AG04450 (cell line): Measurements from ENCODE around the gene SH3RF3. TPM values are rescaled to one million over a fixed set of nuclear protein-coding genes. Genes with fewer than 3 reads are reported as not detected.

ENCODE experiments used
- CTCF ChIA-PET: fragments of 300-600, 350-600 bp; formaldehyde crosslinking; extraction: SDS; loops from one replicate; lab custom pipeline; 2022; ENCODE audit warnings: antibody characterized with exemption, inconsistent platforms; lab: Charles Lee
- POLR2A ChIA-PET: fragments of 350-600 bp; formaldehyde crosslinking; extraction: SDS; loops from one replicate; lab custom pipeline; 2021; ENCODE audit warnings: antibody characterized with exemption, inconsistent platforms; lab: Yijun Ruan, JAX
- DNase-seq: peaks from one replicate; pipeline ENCODE4 v3.0.0-alpha.2; 2011; ENCODE audit warnings: low read depth, low spot score
- H3K27ac ChIP-seq: one replicate; pipeline ENCODE4 v1.5.1; 2012; ENCODE audit warnings: low read depth, low read length, control low read depth
- H3K27me3 ChIP-seq: one replicate; pipeline ENCODE4 v1.6.0; 2012; ENCODE audit warnings: low read length; ENCODE audit not compliant: control insufficient read depth, insufficient read depth
- H3K4me3 ChIP-seq: 2 replicates; pipeline ENCODE4 v1.5.1; 2011; ENCODE audit warnings: mild to moderate bottlenecking, low read depth, low read length, control low read depth
- H3K9me3 ChIP-seq: 2 replicates; pipeline ENCODE4 v1.5.1; 2012; ENCODE audit warnings: low read length; ENCODE audit not compliant: control insufficient read depth, insufficient read depth
- polyA plus RNA-seq: library from polyadenylated mRNA; depleted of rRNA; stranded (reverse); fragments of >200 nt; gene quantifications from 2 replicates; pipeline ENCODE4 v1.2.3, GENCODE V29; 2011; rRNA removed
- small RNA-seq: library from RNA; depleted of rRNA; stranded (forward); fragments of <200 nt; gene quantifications from one replicate; pipeline ENCODE3, GENCODE V24; 2012; ENCODE audit warnings: low read depth; ENCODE audit not compliant: insufficient read length
- TF ChIP-seq, protein P1 (sequence below): IDR thresholded peaks from 2 replicates; pipeline ENCODE4 v1.5.1; 2011; ENCODE audit warnings: low read depth, low read length, control low read depth, inconsistent platforms

SH3RF3 gene
- polyA plus RNA-seq, 1 experiment, result 5.7 TPM

DNA sequence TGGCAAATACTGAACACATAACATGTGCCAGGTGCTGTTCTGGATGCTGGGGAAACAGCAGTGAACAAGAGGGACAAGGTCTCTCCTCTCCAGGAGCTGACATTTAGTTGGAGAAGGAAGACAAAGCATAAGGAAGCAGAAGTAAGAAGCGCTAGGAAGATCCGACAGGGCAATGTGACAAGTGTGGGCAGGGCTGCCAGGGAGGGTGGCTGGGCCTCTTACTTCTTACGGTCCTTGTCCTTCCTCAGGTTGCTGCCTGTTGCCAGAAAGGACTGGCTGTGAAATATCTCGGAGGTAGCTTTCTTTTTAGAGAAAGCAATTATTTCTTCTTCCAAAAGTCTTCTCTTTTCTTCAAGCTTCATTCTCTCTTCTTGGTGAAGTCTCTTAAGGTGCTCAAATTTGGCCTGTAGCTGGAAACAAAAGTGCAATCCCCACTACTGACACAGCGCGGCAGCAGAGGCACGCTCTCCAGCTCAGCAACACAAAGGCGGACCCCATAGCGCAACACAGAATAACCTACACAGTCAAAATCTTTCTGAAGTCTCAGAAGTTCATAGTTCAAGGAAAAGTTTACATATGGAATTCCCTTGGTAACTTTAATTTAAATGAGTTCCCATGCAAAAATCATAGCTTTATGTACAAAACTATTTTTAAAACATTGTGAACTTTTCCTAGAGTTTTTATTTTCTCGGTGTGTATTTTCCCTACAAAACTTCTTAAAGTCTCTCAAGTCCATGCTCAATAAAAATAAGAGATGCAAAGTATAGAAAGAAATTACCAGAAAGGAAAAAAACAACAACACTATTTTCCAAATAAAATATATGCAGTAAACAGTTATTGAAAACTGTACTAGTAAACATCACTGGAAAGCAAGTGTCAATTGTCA, 417.1 kb downstream of the SH3RF3 start:
- ChIA-PET CTCF (interaction anchor here (0.6 to 7.3 kb wide), 45 partner anchors 8 to 685 kb away, joined by 3 to 216 read pairs (median 6); partner anchors contain the start of genes SEPTIN10, SH3RF3 and SOWAHC), POLR2A (interaction anchor here (0.6 to 3.1 kb wide), 2 partner anchors 64 to 68 kb away, joined by 6 to 13 read pairs; partner anchors contain the start of genes SEPTIN10 and SOWAHC)
- Histone ChIP-seq H3K4me3 (no peak overlapping the region), H3K9me3 (no peaks in the 10 kb centered on the region), H3K27ac (no peak overlapping the region), H3K27me3 (no peaks in the 10 kb centered on the region)
- DNase-seq, result peak; percentile 27
- TF ChIP-seq, protein P1, sequence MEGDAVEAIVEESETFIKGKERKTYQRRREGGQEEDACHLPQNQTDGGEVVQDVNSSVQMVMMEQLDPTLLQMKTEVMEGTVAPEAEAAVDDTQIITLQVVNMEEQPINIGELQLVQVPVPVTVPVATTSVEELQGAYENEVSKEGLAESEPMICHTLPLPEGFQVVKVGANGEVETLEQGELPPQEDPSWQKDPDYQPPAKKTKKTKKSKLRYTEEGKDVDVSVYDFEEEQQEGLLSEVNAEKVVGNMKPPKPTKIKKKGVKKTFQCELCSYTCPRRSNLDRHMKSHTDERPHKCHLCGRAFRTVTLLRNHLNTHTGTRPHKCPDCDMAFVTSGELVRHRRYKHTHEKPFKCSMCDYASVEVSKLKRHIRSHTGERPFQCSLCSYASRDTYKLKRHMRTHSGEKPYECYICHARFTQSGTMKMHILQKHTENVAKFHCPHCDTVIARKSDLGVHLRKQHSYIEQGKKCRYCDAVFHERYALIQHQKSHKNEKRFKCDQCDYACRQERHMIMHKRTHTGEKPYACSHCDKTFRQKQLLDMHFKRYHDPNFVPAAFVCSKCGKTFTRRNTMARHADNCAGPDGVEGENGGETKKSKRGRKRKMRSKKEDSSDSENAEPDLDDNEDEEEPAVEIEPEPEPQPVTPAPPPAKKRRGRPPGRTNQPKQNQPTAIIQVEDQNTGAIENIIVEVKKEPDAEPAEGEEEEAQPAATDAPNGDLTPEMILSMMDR, result peak; percentile 97

DNA sequence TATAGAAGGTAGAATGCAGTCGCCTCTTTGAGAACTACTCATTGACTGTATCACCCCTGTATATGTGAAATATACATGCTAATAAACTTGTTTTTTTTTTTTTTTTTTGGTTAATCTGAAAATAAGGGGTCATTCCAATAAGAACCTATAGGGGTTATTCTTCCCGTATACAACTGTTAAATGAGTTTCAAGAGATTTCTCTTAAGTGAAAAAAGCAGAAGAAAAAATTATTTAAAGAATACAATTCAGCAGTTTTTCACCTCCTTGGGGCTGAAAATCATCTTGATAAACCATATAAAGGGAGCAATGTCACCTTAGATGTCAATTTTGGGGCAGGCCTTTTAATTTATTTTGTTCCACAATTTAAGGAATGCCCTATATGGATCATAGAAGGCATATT, 418.3 kb downstream of the SH3RF3 start:
- POLR2A ChIA-PET, result interaction anchor here (0.6 to 3.1 kb wide), 2 partner anchors 66 to 341 kb away, joined by 11 to 13 read pairs; partner anchors contain the start of genes SEPTIN10 and SOWAHC

DNA sequence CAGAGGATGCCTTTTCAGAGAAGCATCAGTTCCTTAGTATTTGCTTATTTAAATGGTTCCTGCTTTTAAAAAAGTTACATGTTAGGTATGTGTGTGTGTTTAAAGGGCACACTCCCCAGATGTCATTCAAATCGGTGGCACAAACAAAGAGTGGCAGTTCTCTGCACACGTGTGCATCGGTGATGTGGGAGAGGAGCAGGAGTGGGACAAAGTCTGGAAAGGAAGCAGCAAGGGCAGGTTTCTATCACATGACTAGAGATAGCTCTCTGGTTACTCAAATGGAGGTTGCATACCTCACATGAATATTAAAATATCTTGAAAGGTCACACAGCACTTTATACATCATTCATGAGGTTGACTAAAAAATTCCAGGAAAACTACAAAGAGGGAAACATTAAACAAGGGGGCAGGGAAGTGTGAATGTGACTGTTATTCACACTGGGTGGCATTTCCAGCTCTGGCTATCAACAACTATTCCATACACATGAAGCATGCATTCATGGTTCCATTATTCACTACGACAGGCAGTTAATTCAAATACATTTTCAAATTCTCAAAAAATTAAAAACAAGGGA, 420.1 kb downstream of the SH3RF3 start:
- Histone ChIP-seq H3K27ac (no peak overlapping the region), H3K9me3 (no peaks in the 10 kb centered on the region), H3K27me3 (no peaks in the 10 kb centered on the region), H3K4me3 (no peak overlapping the region)
- TF ChIP-seq, protein P1, result no peak
- ChIA-PET CTCF (interaction anchor here (1.7 kb wide), 1 partner anchor 187 kb away, joined by 5 read pairs; no protein-coding TSS in a partner anchor), POLR2A (interaction anchor here (0.6 kb wide), 2 partner anchors 12 to 14 kb away, joined by 3 to 4 read pairs; no protein-coding TSS in a partner anchor)
- DNase-seq, result no peak

More for the DNA sequence above, 418.3 kb downstream of the SH3RF3 start:
- Histone ChIP-seq H3K27ac (no peak overlapping the region), H3K27me3 (no peaks in the 10 kb centered on the region), H3K4me3 (no peak overlapping the region), H3K9me3 (no peaks in the 10 kb centered on the region)
- TF ChIP-seq, protein P1, result no peak
- CTCF ChIA-PET, result interaction anchor here (1.0 to 7.3 kb wide), 21 partner anchors 7 to 420 kb away, joined by 3 to 216 read pairs (median 10); partner anchors contain the start of genes SEPTIN10 and SOWAHC
- no peak for DNase-seq

Small RNA genes lying within 50 kb of the gene (small RNA-seq; reads per million reads assigned to genes)
- gene MIR4265, result not detected
- gene MIR4266, result not detected
- not detected for gene RF00017
- not detected for gene SNRPGP9

Other genes starting within 250 kb of the SH3RF3 start
- not detected in 2 replicates for gene EDAR, start 140.0 kb upstream of the SH3RF3 start, polyA plus RNA-seq